Pons (tissue), 1 donor: ENCODE measurements around the gene MED28.
A peak's percentile ranks its signal among the peaks of the same experiment; 100 is the strongest.
"Not testable (repeated sequence)": the region's sequence is repeated elsewhere in the genome, so short reads cannot be mapped to it uniquely, and the experiment has no call there.

Experiments used
- DNase-seq: peaks from one replicate; pipeline ENCODE4 v3.0.0-alpha.2; 2016; ENCODE audit warnings: low spot score

Gene MED28

DNA sequence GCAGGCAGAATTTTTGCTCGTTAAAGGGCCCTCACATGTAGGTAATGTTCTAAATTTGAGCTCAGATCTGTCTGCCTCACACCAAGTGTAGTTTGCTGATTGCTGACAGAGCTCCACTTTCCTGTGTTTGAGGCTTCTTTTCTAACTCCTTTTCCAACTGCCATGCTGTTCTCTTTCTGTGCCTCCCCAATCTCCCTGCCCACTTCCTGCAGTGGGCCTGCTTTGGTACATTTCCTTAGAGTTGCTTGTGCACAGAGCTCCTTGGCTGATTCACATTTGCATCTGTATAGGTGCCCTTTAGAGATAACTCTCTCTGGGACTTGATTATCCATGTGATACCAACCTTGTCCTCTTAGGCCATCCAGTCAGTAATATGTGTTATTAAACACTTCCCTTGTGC, 4.5 kb downstream of the MED28 start:
- no peak for DNase-seq

DNA sequence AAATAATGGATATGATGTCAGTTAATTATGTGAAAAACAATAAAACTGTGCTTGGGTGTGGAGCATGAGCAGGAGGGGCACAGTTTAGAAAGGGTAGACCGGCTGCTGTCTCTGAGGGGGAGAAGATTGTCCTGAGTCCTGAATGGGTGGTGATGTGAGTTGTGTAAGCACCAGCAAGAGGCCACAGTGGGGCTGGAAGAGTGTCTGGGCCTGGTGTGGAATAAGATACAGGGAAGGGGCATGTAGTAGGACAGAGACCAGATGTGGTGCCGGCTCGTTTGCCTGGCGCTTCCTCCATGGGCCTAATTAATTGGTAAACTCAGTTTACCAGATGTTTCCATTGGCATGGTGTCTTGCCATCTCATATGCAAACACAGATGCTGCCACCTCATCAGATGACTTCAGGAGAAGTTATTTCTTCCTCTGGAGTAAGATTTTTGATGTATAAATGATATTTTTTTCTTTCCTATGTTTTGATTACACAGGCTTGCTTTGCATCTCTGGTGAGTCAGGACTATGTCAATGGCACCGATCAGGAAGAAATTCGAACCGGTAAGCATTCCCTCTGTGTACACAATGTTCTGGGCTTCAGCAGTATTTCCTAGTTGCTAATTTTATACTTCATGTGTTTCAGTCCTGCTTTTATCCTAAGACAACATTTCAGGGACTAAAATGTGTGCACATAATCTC, 5.1 kb downstream of the MED28 start:
- no peak for DNase-seq

DNA sequence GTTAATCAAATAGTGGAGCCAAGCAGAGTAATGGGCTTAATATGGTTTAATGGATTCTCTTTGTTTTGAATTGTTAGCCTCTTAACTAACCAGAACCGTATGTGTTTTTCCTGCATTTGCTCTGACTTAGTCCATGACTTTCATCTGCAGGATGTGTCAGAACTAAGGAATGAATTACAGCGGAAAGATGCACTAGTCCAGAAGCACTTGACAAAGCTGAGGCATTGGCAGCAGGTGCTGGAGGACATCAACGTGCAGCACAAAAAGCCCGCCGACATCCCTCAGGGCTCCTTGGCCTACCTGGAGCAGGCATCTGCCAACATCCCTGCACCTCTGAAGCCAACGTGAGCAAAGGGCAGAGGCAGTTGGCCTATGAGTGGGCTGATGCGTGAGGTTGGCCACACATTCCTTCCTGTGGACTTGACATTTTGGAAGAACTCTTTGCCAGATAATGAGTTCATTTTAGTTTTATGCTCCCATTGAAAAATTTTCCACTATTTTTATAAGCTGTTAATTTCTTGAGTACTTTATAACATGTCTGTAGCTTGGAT, 9.1 kb downstream of the MED28 start:
- DNase-seq: no peak

DNA sequence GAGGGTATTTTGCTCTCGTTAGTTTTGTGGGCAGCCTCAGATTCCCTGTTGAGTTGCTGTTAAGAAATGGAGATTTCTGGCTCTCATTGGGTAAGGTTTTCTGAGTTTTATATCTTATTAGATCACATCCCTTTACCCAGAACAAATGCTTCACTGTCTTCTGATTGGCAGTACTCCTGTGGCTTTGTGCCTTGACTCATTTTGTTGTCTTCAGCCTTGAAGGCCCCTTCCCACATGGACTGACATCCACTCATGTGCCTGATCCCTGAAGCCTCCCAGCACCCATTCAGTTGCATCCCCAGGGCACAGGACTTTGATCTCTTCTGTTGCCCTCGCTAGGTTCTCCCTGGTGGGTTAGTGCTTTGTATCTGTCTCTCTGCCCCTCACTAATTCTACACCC, 10.4 kb downstream of the MED28 start:
- peak; percentile 59 for DNase-seq

DNA sequence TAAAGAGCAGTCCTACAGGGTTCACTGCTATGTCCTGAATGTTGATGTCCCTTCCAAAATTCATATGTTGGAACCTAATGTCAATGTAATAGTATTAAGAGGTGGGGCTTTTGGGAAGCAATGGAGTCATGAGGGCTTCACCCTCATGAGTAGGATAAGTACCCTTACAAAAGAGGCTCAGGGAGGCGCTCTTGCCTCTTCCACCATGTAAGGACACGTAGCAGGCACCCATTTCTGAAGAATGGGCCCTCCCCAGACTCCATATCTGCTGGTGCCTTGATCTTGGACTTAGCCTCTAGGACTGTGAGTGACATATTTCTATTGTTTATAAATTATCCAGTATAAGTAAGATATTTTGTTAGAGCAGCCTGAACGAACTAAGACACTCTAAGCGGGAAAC, 15.8 kb downstream of the MED28 start:
- no peak for DNase-seq

DNA sequence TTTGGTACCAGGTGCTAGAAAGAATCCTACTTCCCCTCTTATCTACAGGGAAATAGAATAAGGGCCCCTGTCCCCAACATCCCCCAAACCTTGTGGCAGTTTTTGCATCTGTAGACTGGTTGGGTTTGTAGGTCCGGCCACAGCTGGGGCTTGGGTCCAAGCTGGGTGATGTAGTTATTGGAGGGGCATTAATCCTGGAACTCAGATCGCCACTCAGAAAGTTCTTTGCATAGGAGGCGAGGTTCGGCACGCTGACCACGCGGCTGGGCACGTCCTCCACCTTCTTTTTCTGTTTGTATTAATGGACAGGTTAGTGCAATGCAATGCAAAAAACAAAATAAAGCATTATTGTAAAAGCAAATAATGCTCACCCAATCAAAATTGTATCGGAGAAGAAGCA, 19.2 kb downstream of the MED28 start:
- DNase-seq: no peak

DNA sequence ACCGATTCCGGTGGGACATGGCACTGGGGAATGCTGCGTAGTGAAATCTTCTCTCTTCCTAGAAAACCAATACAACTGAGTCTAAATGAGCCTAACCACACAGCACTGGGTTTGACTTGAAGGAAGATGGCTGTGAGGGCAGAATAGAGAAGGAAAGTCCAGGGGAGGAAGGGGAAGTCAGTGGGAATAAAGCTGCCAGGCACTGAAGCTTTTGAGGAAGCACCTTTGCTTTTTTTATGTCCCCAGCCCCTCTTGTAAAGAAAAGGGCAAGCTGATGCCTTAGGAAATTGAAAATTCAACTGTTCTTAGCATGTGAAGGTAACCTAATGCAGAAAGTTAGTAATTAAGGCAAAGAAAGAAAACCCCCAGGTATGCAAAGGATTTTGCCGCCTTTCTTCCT, 20.6 kb downstream of the MED28 start:
- no peak for DNase-seq

DNA sequence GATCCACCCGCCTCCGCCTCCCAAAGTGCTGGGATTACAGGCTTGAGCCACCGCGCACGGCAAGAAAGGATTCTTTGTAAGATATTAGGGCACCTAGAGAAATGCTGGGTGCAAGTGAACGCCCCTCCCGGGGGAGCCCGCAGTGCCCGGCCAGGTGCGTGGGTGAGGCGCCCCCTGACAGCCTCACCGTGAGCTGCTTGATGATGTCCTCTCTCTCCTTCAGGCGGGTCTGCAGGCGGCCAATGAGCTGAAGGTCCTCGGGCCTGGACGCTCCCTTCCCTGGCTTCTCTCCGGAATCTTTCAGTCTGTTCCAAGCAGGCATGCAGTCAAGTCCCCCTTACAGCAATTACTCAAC, 21.9 kb downstream of the MED28 start:
- DNase-seq: no peak

DNA sequence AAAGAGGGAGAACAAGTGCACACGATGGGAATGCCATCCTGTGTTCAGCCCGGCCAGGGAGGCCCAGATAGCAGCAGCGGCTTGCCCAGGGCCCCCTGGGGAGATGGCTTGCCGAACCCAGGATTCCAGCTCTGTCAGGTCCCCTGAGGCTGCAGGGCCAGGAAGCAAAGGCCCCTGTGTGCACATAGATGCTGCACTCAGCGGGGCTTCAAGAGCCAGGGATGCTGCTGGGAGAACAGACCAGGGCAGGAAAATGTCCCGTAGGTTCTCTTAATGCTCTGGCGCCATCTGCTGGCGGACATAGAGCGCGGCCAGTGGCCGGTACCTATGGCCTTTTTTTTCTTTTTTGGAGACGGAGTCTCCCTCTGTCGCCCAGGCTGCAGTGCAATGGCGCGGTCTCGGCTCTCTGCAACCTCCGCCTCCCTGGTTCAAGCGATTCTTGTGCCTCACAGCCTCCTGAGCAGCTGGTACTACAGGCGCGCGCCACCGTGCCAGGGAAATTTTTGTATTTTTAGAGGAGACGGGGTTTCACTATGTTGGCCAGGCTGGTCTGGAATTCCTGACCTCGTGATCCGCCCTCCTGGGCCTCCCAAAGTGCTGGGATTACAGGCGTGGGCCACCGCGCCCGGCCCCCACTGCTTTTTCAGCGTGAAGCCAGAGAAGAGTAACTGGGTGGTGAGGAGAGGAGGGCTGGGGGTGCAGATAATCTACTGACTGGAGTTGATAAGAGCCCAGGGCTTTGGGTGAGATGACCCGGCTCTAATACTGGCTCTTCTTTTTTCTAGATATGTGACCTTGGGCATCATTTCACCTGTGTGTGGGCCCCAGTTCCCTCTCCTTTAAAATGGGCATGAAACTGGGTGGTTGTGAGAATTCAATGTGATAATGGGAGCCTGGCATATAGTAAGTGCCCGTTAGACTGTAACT, 22.5 kb downstream of the MED28 start:
- DNase-seq: peak; percentile 88

DNA sequence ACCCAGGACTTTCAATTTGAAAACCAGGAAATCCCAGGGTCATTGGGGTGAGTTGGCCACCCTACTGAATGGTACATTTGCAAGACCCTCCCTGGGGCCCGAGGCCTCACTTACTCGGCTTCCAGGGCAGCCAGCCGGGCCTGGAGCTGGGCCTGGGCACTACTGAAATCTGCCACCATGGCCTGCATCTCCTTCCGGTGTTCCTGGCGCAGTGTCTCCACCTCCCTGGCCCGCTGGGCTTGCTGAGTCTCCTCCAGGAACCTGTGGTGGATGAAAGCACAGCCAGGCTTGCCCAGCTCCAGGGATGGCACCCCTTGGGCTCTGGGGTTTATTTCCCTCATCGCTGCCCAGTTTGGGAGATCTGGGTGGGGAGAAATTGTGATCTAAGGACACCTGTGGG, 24.7 kb downstream of the MED28 start:
- DNase-seq: no peak

DNA sequence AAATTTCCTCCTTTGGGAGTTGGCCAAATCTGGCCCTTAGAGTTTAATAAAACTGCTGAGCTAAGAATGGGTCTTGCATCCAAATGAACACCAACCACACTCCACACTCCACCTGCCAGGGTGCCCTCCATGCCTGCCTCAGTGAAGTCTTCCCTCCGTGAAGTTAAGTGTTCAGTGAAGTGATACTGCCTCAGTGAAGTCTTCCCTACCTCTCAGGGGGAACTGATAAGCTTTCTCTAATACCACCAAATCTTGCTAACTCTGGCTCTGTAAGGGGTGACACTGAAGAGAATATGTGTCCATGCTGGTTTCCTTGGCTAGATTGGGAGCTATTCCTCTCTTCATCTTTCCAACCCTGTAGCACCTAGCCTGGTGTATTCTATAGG, 27.9 kb downstream of the MED28 start:
- DNase-seq: no peak

DNA sequence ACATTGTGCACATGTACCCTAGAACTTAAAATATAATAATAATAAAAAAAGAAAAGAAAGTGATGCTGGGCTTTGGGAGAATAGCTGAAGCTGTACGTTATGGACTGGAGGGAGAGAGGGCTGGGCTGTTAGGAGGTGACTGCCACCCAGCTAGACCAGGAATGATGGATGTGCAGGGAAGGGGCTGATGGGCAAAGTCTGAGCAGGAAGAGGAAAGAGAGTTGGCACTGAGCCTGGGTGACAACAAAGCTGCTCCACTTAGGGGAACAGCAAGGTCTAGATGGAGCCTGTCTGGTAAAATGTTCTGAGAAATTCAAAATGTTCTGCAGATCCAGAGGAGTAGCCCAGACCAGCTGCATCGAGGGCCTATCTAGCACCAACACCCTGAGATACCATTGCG, 32.3 kb downstream of the MED28 start:
- DNase-seq: no peak

DNA sequence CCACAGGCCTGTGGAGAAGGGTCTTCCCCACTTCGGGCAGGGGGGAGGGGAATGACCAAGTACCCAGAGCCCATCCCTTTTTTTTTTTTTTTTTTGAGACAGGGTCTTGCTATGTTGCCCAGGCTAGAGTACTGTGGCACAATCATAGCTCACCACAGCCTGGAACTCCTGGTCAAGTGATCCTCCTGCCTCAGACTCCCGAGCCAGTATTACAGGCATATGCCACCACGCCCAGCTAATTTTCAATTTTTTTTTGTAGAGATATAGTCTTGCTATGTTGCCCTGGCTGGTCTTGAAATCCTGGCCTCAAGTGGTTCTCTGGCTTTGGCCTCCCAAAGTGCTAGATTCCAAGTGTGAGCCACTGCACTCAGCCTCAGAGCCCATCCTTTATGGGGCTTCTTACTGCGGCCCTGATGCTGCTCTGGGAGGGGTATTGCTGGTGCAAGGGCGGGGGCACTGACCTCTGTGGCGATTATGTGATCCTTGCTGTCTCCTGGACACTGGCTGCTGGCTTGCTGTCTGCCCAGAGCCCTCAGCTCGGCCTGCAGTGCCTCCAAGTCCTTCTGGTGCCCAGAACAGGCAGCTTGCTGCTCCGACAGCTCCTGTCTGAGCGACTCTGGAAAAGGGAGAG, 32.9 kb downstream of the MED28 start:
- DNase-seq: no peak

DNA sequence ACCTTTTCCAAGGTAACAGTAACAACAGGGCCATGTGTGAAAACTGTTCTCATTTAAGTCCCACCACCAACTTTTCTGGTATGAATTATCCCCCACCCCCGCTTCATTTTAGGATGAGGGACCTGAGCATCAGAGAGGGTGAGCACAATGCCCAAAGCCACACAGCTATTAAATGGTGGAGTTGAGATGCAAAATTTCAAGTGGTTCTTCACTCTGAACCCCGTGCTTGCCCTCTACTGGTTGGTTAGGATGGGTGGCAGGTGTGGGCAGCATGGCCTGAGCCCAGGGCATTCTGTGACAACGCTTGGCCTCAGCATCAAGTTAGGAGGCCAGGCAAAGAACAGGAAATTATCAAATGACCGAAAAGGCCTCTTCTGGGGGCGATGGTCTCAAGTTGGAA, 33.5 kb downstream of the MED28 start:
- no peak for DNase-seq

DNA sequence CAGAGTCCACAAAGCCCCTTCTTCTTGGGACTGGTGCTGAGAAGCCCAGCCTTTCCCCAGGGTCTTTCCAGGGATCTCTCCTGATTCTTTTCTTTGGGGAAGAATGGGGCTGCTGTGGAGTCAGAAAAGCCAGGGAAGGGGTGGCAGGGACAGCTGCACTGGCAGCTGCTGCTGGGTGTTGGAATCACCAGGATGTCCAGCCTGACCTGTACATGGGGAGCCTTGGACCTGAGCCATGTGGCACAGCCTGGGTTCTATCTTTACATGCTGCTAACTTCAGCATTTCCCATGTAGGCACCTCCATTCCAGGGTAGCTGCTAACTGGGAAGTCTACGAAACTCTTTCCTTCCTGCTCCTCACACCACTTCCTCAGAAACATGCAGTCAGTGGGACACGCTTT, 36.0 kb downstream of the MED28 start:
- DNase-seq: no peak

DNA sequence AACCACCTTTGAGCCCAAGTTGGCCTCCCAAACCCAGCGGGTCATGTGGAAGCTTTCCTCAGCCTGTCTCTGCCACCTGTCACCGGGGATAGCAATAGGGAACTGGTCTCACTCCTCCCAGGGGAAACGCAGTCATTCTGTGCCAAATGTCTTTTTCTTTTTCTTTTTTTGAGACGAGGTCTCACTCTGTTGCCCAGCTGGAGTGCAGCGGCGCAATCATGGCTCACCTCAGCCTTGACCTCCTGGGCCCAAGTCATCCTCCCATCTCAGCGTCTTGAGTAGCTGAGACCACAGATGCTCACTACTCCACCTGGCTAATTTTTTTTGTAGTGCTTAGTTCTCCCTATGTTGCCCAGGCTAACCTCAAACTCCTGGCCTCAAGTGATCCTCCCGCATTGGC, 40.3 kb downstream of the MED28 start:
- DNase-seq: no peak

DNA sequence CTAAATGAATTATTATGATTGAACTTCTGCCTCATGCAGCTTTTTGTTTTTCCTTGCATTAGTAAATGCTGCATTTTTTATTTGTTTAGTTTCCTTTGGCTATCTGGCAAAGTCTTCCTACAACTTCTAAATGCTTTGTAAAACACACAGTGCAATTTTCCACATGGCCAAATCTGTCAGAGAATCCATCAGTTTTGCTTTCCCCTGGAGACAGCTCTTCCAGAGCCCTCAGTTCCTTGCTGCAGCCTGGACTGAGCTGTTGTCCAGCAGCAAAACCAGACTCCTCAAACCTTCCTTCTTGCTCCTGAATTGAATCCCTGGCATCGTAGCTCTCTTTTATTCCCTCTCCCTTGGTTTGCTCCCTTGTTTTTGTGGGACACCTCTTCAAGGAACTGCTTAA, 42.6 kb downstream of the MED28 start:
- DNase-seq: no peak

DNA sequence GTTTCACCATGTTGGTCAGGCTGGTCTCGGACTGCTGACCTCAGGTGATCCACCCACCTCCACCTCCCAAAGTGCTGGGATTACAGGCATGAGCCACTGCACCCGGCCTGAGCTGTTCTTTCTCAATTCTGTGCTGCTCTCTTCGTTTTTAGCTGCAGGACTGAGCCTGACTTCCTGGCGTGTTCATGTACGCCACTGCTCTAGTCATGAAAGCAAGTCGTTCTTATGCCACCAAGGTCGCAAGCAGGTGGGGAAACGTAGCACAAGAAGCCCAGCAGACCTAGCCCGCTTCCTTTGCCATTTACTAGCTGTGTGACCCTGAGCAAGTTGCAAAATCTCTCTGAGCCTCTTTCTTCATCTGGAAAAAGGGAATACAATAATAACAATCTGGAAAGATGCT, 43.4 kb downstream of the MED28 start:
- DNase-seq: no peak

DNA sequence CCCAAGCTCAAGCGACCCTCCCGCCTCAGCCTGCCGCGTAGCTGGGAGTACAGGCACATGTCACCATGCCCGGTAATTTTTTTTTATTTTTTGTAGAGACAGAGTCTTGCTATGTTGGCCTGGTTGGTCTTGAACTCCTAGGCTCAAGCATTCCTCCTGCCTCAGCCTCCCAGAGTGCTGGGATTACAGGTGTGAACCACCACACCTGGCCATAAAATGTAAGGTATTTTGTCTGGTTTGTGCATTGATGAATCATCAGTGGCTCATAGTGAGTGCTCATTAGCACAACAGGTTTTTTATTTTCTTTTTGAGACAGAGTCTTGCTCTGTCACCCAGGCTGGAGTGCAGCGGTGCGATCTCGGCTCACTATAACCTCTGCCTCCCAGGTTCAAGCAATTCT, 44.8 kb downstream of the MED28 start:
- DNase-seq: not testable (repeated sequence)

DNA sequence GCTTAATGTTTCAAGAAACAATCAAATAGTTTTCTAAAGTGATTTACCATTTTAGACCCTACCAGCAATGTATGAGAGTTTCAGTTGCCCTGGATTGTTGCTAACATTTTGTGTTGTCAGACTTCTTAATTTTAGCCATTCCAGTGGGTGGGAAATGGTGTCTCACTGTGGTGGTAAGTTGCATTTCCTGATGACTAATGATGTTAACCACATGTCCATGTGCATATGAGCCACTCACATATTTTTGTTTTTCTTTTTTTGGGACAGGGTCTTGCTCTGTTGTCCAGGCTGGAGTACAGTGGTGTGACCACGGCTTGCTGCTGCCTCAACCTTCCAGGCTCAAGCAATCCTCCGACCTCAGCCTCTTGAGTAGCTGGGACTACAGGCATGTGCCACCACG, 48.3 kb downstream of the MED28 start:
- DNase-seq: no peak

DNA sequence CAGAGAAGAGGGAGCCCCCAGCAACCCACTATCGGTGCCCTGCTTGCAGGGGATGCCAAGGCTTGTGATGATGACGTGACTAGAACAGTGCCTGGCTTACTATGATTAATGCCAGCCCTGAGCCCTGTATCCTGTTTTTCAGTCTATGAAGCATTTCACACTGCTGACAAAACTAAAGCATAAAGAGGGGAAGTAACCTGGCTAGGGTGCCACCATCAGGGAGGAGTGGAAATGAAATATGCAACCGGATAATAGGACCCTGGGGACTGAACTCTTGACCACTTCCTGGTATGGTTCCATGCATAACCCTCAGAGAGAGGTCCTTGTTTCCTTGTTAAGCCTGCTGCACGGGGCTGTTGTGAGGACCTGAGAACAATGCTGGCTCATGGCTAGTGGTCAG, 50.3 kb downstream of the MED28 start:
- DNase-seq: no peak

DNA sequence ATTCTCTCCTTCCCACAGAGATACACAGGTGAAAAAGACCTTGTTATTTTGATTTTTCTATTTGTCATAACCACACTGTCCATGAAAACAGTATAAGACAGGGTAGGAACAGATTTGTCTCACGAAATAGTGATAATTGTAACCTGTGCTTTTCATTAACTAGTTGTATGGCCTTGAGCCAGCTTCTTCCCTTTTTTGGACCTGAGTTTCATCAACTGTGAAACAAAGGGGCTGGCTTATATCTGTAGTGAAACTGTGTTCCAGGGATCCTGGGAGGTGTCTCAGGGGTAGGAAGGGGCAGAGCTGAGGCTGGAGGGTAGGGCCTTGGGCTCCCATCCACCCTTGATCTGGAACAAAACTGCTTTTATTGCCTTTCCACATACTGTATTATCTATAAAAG, 50.9 kb downstream of the MED28 start:
- no peak for DNase-seq

DNA sequence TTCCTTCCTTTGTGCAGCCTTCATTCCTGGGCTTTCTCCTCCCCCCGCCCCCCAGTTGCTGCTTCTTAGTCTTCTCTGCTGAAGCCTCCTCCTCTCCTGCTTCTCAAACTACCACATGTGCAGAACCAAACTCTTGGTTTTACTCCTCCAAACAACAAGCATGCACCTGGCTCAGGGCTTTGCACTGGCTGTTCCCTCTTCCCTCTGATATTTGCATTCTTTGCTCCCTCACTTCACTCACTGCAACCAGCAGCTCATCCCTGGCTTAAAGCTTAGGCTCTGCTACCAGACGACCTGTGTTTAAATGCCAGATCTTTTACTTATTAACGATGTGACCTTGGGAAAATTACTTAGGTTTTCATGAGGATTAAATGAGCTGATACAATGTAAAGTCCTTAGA, 51.4 kb downstream of the MED28 start:
- DNase-seq: no peak
